Glomerular visceral epithelial cell (primary cell): Measurements from ENCODE around the gene NAA10.
"Not testable (repeated sequence)": the region's sequence is repeated elsewhere in the genome, so short reads cannot be mapped to it uniquely, and the experiment has no call there.

ENCODE experiments used
- DNase-seq: peaks from one replicate; pipeline ENCODE4 v3.0.0-alpha.2; 2016; ENCODE audit errors: extremely low spot score

The NAA10 gene

GRCh38 chrX:153934762-153935325 is at the start of gene NAA10:
NAA10 (minus strand) TSS chrX:153935037; CDS start chrX:153934904, 133 bp downstream.
- DNase-seq = peak; percentile 79

DNA sequence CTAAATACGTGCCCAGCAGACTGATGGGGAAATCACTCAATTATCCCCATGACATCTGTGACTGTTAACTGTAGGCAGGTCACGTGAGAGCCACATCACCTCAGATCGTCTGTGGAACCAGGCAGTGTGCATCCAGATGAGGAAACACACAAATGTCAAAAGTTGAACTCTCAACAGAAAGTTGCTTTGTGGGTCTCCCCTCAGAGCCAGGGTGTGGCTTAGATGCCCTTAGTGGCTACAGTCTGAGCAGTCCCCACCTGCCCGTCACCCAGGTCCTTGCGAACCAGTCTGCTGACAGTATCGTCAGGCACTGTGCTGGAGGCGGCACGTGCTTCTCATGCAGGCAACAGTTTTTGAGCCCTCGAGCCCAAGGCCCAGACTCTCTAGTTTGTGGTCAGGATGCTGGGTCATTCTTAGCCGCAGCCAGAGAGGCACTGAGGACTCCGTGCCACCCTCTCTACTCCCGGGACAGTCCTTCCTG is 48.5 kb upstream of the NAA10 start:
- DNase-seq = no peak

- DNase-seq = no peak
Measured at GRCh38 chrX:153981771-153982533, 47.1 kb upstream of the NAA10 start.

- DNase-seq = no peak
Measured at GRCh38 chrX:153981231-153981630, 46.4 kb upstream of the NAA10 start.

- DNase-seq = not testable (repeated sequence)
Measured at GRCh38 chrX:153980394-153980793, 45.6 kb upstream of the NAA10 start.

- no peak for DNase-seq
Measured at GRCh38 chrX:153974726-153975286, 40.0 kb upstream of the NAA10 start.

DNA sequence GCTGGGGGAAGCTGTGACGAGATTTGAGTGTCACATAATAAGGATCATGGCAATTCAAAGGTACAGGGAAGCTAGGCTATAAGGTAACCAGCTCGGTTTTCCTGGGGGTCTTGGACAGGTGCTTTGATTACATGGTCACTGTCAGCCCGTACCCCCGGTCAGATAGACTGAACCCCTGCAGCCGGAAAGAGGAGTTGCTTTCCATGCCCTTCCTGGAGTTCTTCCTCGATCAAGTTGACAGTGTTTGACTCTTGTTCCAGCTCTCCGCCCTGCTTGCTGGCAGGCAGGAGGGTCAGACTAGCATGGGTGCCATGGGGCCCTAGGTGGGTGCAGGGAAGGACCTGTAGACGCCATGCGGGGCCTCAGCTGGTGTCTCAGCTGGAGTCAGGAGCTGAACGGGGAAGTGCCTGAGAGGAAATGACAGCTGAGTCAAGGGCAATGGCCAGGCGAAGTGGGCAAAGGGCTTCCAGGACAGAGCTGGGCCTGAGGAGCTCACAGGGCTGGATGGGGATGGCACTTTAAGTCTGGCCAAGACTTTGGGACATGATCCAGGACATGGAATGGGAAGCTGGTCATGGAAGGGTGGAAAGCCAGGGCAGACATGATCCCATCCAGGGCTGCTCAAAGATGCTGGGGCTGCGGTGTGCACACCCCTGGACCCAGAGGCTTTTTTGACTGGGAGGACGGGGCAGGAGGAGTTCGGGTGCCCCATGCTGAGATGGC is 39.3 kb upstream of the NAA10 start:
- DNase-seq = no peak

- DNase-seq = no peak
Measured at GRCh38 chrX:153973127-153974002, 38.5 kb upstream of the NAA10 start.

GRCh38 chrX:153972368-153973126 is 37.7 kb upstream of the NAA10 start, which contains the start of gene TMEM187:
TMEM187 (plus strand) TSS chrX:153972754; CDS start chrX:153982063, 9,309 bp downstream.
- peak; percentile 91 for DNase-seq

DNA sequence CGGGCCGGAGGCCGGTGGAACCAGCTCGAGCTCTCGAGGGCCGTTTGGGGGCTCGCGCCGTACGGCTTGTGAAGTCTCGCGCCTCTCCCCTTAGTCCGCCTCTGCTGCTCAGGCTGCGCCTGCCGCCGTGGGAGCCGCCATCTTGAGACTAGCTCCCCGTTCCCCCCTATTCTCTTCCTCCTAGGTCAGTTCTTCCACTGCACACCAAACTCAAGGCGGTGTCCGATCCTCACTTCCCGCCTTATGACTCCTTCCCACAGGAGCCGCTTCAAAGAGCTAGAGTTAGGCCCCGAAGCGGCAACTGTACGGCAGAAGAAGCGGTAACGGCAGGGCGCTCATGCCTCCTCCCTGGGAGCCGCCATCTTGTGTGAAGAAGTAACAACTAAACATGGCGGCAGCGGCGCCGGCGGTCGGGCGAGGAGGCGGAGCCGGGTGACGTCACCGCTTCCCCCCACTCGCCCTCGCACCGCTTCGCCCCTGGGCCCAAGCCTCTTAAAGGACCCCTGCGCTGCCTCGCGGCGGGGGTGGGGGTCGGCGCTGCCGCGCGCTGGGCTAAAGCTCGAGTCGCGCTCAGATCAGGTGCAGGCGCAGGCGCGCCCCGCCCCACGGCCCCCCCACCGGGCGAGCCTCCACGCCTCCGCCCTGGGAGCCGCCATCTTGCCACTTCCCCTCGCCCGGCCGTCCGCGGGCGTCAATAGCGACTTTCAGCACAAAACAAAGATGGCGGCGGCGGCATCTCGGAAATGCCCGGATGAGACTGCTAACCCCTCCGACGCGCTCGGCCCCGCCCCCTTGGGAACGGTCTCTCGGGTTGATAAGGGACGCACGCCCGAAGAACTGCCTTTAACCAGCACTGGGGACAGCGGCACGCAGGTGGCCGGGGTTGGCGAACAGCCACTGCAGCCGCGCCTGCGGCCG is 36.9 kb upstream of the NAA10 start, which contains the start of gene HCFC1:
Gene HCFC1, minus strand, starts transcription at position 369 of the 918 bp plus-strand sequence. CDS start 978 bp downstream, outside the sequence.
- peak; percentile 87 for DNase-seq

DNA sequence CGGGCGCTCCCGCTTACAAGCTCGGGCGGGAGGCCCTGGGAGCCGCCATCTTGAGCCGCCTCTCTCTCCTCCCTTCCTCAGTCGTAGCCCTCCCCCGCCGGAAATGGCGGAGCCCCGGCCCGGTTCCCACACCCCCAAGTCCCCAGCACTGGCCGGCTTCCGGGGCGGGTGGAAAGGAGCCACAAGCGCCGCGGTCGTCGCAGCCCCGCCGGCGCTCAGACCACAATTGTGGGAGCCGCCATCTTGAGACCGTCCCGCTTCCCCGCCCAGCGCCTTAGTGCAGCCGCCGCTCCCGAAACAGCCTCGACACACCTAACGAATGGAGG is 36.2 kb upstream of the NAA10 start:
- DNase-seq = peak; percentile 84

DNA sequence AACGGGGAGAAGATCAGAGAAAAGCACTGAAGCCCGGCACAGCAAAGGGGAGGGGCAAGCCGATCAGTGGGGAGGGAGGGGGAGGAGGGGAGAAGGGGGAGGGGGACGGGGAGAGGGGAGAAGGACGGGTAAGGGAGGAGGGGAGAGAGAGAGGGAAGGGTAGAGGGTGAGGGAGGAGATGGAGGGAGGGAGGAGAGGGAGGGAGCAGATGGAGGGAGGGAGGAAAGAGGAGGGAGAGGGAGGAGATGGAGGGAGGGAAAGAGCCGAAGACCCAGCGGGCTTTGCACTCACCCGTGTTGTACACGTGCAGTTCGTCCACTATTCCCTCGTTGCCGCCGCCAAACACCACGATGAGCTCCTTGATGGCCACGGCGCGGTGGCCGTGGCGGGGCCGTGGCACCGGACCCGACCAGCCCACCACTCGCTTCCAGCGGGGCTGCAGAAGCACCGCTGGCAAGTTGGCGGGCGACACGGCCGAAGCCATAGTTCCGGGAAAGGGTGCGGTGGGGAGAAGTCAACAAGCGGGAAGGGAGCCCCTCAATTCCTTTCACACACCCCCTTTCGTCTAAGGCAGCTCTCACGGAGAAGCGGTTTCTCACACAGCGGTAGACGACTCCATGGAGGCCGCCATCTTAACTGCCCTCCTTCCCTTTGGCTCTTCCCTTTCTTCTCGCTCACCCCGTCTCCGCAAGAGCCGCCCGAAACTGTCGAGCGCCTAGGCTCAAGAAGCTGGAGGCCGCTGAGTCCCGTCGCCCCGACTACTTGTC is 35.7 kb upstream of the NAA10 start:
- peak; percentile 58 for DNase-seq

- DNase-seq = no peak
Measured at GRCh38 chrX:153969904-153970356, 35.1 kb upstream of the NAA10 start.

DNA sequence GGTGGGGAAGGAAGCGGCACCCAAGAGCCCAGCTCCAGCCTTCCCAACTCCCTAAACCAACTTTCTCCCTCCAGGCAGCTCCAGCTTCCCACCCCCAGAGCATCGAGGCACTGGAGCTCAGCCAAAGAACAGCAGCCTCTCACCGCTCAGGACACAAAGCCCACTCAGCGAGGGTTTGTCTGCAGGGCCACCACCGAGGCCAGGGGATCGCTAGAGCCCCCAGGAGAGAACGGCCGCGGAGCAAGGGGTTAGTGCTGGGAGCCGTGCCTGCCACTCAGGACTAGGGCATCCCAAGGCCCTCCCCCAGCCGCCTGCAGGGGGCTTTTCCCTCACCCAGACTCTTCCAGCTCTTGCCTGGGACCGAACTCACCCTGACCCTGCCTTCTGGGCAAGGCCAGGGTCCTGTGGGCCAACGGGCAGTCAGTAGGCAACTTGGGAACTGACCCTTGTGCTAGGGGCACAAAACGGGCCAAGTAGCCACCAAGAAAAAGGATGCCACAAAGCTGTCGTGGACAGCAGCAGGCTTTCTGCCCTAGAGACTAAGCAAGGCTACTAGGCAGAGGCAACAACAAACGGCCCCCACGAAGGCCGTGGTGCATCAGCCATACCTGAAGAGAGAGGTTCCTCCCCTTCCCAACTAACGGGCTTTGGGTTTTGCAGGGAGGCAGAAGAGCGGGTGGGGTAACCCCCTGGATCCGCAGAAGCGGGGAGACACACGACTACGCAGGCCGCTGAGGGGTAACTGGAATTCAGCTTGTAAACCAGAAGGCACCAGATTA is 34.5 kb upstream of the NAA10 start:
- DNase-seq = no peak

- DNase-seq = no peak
Measured at GRCh38 chrX:153968754-153969124, 33.9 kb upstream of the NAA10 start.

DNA sequence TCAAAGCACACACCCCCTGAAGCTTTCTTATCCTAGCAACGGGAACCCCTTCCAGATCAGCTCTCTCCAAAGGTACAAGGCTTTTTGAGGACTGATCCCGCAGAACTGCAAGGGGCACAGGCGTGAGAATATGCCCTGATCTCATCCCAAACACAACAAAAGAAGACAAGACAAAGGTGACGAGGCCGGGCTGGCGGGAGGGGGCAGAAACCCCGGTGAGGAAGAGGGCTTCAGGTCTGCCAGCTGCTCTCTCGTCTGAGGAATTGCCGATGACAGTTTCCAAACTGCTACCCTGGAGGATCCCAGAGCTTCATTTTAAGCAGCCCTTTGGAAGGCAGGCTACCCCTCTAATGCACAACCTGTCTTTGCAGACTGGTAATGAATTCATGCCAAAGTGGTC is 33.4 kb upstream of the NAA10 start:
- no peak for DNase-seq

- DNase-seq = no peak
Measured at GRCh38 chrX:153967536-153968224, 32.8 kb upstream of the NAA10 start.
